NCI-H1092 (cell line): ENCODE measurements around the gene NPEPL1.

ENCODE experiments used
- DNase-seq: peaks from one replicate; lab custom pipeline; 2025; lab: John Stamatoyannopoulos, UW

The NPEPL1 gene

GRCh38 chr20:58658760-58659159 lies 33.8 kb upstream of the NPEPL1 start:
- DNase-seq: no peak

GRCh38 chr20:58659841-58660240 lies 32.8 kb upstream of the NPEPL1 start:
- DNase-seq: no peak

DNA sequence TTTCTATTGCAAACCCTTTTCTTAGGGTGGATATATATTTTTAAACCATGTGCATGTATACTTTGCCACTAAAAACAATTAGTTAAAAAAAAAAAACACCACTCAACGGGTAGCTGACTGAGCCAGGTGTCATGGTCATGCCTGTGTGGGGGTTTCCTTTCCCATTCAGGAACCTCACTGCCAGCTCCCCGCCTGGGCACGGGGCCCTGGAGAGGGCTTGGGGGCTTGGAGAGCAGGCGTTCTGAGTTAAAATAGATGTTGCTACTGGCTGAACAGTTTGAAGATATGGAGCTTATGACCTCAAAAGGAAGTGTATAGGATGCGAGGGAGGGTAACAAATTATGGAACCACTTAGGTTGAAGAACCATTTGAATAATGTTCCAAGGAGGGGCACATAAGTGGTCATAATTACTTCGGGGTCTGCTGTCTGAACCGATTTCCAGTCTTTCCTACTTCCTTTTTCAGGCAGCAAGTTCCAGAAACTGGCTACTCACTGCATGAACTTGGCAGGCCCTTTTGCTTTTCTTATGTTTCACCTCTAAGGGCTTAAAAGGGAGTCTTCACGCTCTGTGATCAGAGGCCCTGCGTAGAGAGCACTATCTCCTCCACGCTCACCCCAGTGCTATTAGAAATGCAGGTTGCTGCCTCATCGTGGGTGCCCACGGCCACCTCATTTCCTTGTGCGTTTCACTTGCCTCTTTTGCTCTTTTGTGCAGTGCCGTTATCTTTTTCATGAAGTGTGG lies 31.6 kb upstream of the NPEPL1 start:
- DNase-seq: no peak

GRCh38 chr20:58661598-58662473 lies 30.8 kb upstream of the NPEPL1 start:
- no peak for DNase-seq

GRCh38 chr20:58664331-58664730 lies 28.3 kb upstream of the NPEPL1 start:
- no peak for DNase-seq

- DNase-seq: no peak
Observed at GRCh38 chr20:58664883-58665282, 27.7 kb upstream of the NPEPL1 start.

GRCh38 chr20:58665606-58666005 lies 27.0 kb upstream of the NPEPL1 start:
- no peak for DNase-seq

GRCh38 chr20:58666702-58667101 lies 25.9 kb upstream of the NPEPL1 start:
- DNase-seq: no peak

- no peak for DNase-seq
Observed at GRCh38 chr20:58667975-58668374, 24.6 kb upstream of the NPEPL1 start.

GRCh38 chr20:58668901-58669286 lies 23.7 kb upstream of the NPEPL1 start:
- no peak for DNase-seq

GRCh38 chr20:58669287-58670006 lies 23.2 kb upstream of the NPEPL1 start:
- no peak for DNase-seq

DNA sequence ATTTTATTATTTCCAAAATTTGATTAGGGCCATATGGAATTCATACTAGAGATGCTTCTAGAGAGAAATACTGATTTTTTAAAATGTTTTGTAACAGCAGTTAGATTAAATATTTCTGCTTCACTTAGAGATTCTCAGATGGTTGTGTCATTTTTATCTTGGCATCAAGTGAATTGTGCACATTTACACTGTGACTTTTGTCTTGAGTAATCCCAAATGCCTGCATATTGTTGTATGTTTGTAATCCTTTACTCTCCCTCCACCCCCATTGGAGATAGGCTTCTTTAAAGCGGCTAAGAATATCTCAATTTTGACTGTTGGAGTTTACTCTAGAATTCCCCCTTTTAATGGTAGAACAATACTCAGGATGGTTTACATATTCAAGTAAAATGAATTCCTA lies 22.5 kb upstream of the NPEPL1 start:
- no peak for DNase-seq

DNA sequence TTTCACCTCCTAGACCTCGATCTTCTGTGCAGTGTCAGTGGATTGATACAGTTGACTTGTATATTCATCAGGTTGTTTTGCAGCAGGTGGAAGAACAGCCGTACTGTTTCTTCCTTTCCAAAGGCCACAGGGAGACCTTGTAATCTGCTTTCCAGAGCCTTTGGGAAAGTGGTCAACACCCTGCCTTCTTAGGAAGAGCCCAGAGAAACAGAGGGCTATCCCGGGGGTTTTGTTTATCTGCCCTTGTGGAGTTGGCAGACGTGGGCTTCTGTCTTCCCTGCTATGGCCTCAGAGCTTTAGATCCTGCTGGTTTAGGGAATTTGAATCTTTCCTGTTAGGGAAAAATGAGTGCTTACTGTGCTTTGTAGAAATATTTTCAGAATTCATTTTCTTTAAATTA lies 21.9 kb upstream of the NPEPL1 start:
- no peak for DNase-seq

- DNase-seq: no peak
Observed at GRCh38 chr20:58673119-58673518, 19.5 kb upstream of the NPEPL1 start.

DNA sequence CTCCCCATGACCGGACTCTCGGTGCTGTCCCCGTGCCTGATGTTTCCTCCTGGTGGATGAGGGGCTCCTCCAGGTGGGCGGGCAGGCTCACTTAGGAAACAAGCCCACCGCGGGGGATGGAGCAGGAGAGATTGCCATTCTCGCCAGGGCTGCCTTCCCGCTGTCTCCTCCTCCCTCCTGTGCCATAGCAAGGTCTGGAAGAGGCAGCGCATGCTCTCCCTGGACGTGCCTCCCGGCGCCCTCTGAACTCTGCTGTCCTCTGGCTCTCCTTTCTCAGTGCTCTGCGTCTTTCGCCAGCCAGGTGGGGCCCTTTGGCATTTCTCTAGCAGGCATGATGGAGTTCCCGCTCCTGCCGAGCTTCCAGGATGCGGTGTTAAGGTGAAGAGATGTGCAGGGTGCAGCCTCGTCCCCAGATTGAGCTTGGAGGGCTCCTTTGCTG lies 17.4 kb upstream of the NPEPL1 start:
- no peak for DNase-seq

DNA sequence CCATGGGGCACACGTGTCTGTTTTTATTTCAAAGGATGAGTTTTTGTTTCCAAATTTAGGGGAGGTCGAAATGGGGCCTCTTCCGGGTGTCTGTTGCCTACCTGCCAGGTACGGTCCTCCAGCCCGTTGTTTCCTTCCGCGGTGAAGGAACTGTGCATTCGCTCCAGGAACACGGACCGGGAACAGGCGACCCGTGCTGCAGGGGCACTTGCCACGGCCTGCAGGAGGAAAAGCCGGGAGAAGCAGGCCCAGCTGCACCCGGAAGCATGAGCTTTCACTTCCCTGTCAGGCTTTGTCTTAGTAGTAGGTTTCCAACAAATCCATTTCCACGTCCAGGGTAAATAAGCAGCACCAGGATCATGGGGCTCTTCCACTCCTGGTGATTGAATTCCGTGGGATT lies 17.0 kb upstream of the NPEPL1 start:
- no peak for DNase-seq

DNA sequence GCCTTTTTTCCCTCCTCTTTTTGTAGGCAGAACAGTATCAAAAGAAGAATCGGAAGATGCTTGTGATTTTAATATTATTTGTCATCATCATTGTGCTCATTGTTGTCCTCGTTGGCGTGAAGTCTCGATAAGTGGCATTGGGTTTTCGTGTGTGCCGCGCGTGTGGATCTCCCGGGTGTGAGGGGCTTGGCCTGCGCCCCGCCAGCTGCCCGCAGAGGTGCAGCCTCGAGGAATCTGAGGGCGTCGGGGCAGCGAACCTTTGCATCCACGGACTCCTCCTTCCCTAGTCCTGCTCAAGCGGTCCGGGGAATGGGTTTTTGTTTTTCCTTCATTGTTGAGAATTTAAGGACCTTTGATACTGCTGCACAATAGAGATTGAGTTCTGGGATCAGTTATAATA lies 16.4 kb upstream of the NPEPL1 start:
- no peak for DNase-seq

- no peak for DNase-seq
Observed at GRCh38 chr20:58677079-58677604, 15.5 kb upstream of the NPEPL1 start.

DNA sequence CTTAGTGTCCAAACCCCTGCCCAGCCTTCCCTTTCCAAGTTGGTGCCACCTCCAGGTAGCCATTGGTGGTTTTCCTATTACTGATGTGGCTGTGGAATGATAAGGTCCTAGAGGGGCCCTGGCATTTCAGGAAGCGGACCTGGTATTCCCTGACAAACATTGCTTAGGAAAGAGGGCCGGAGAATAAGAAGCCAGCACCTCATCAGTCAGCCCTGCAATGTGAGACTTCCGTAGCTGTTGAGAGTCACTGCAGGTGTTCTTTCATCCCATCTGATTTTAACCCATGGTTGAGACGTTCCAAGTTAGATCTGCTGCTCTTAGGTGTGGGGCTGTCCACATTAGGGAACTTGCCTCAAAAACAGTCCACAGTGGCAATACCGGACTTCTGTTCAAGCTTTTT lies 14.8 kb upstream of the NPEPL1 start:
- DNase-seq: no peak

- DNase-seq: no peak
Observed at GRCh38 chr20:58678806-58679205, 13.8 kb upstream of the NPEPL1 start.

GRCh38 chr20:58682656-58683531 lies 9.7 kb upstream of the NPEPL1 start:
- DNase-seq: no peak
